HG02798 (cell line): Measurements from ENCODE around the gene DGKD.

Source experiments
- ATAC-seq: cut with Tn5 transposase; IDR thresholded peaks from one replicate; pipeline ENCODE4 v1.9.1; 2021; ENCODE audit warnings: mild to moderate bottlenecking; ENCODE audit not compliant: unreplicated experiment, poor library complexity

DGKD gene

DNA sequence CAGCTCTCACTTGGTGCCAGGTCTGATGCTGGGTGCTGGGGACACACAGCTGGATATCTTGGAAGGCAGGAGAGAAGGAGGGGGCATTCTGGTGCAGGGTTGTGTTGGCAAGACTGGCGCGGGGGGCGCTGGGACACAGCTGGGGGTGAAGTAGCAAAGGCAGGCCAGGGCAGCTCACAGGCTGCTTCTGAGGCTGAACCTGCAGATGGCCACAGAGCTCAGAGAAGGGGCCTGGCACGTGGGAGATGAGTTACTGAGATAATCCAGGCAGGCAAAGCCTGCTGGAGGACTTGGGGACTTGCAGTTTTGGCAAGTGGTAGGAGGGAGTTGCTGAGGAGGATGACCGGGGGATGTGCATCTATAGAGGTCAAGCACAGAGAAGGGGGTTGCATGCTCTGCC, 16.2 kb upstream of the DGKD start:
- ATAC-seq, result no peak

DNA sequence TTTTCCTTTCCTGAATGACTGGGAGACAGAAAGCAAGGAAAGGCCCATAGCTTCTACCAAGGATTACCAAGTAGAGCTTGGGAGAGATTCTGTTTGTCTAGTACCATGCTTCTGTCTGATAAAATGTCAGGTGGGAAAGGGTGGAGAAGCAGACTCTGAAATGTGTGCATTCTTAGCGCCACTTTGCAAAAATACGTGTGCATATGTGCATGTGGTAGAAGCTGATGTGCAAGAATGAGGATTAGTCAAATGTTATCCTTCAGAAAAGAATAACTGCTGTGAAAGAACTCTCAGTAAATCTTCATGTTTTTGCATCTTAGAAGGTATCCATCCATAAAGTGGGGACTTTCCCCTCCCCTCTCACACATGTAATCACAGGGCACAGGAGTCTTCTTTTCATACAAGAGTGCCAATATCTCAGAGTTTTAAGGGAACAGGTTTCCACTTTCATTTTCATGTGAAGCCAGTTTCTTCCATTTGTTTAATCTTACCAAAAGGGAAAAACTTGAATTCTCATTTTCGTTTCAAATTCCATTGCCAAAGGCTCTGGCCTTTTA, 15.4 kb upstream of the DGKD start:
- no peak for ATAC-seq

DNA sequence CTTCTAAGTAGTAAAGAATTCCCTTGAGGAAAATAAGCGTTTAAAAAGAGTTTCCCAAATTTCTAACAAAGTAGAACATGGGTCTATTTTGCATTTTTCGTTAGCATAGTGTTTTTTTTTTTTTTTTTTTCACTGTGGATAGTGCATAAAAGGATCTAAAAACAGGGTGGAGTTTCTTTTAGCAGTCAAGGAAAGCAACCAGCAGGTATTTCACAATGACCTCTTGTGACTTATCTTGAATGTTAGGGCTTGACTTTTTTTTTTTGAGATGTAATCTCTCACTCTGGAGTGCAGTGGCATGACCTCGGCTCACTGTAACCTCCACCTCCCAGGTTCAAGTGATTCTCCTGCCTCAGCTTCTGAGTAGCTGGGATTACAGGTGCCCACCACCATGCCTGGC, 14.9 kb upstream of the DGKD start:
- ATAC-seq, result no peak

DNA sequence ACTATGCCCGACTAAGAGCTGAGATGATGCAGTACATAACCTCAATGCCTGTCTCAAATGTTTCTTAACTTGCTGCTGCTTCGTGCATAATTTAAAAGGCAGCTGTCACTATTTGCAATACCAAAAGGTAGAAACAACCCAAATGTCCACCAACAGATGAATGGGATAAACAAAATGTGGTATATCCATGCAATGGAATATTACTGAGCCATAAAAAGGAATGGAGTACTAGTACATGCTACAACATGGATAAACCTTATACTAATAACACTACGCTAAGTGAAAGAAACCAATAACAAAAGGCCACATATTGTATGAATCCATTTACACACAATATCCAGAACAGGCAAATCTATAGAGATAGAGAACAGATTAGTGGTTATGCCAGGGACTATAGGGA, 13.0 kb upstream of the DGKD start:
- ATAC-seq, result no peak

DNA sequence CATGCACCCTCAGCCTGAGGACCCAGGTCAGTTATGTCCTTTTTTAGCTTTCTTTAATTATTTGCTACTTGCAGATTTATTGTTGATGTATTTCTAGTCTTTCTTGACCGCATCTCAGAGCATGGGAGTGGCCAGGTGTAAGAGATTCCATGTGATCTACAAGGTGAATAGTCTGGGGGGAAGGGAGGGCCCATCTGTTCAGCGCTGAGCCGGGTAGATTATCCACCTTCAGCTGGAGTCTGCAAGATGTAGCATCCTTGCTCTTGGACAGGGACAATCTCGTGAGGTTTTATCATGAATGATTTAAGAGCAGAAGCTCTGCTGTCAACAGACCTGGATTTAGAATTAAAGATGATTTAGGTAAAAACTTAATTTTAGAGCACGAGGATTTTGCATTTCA, 12.0 kb upstream of the DGKD start:
- no peak for ATAC-seq

DNA sequence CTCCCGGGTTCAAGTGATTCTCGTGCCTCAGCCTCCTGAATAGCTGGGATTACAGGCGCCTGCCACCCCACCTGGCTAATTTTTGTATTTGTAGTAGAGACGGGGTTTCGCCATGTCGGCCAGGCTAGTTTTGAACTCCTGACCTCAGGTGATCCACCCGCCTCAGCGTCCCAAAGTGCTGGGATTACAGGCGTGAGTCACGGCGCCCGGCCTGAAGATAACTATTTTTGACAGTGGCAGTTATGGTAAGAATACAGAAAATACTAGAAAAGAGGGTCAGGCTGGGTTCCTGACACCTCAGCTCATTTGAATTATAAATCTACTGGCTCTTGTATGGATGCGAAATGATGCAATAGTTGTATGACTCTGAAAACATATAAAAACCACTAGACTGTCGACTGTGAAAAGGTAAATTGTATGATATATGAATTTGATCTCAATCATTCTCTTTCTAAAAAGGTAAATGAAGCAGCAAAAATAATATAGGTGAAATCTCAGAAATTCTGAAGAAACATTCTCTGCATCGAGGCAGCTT, 11.1 kb upstream of the DGKD start:
- ATAC-seq, result no peak

DNA sequence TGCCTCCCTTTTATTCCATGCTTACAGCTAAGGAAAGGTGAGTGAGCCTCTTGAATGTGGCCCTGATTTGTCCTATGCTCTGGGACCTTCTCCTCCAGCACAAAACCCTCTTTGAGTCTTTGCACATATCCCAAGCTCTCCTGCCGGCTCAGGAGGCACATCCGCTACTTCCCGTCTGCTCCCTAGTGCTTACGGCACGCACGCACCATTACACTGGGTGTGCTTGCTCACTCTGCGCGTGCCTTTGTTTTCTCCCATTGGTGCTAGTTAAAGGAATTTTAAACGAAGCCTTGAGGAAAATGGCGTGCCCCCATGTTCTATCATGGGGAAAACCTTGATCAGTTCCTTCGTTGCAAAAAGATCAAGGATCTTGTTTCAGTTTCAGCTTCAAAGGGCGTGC, 7.9 kb upstream of the DGKD start:
- no peak for ATAC-seq

DNA sequence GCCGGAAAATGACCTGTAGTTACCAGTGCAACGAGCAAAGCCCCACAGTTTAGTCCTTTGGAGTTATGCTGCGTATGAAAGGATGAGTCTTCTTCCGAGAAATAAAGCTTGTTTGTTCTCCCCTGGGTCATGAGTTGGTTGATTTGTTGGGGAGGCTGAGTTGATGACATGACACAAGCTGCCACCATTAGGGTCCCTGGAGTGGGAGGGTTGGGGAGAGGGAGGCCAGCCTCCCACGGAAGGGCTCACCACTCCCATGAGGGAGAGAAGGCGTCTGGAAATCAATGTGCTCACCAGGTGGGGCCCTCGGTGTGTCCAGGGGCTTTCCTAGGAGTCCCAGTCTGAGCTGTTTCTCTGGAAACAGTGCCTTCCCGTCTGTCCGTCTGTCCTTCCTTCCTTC, 7.4 kb upstream of the DGKD start:
- no peak for ATAC-seq

DNA sequence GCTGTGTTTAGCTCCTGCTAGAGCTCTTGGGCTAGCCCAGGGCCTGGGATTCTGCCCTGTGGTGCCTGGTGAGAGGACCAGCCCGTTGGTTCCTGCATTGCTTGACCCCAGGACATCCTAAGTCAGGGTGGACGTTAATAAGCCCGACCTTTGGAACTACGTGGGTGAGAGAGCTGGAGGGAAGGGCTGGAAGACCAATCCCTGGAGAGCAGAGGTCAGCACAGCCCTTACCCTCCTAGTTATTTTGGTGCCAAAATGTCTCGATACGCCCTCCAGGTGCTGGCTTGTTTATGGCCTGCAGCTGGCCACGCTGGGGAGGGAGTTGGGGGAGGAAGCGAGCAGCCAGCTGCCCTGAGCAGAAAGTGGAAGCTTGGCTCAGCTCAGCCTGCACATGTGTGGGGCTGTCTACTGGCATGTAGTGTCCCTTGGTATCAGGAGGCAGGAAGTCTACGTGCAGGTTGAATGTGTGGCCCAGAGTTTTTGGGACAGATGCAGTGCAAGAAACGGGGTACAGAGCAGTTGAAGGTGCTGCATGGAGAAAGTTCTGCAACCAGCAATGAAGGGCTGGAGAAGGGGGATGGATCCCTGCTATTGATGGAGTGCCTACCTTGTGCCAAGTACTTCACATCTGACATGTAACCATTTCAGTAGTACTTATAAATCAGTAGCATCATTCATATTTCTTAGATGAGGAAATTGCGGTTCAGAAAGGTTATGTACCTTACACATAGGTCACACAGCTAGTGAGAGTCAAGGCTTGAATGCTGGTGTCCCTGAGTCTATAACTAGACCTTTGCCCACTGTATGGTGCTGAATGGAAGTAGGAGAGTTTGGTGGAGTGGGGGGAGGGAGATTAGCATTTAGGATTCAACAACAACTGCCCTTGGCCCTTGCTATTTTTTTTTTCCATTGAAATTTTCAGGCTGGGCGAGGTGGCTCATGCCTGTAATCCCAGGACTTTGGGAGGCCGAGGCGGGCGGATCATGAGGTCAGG, 5.0 kb upstream of the DGKD start:
- peak; percentile 61 for ATAC-seq

DNA sequence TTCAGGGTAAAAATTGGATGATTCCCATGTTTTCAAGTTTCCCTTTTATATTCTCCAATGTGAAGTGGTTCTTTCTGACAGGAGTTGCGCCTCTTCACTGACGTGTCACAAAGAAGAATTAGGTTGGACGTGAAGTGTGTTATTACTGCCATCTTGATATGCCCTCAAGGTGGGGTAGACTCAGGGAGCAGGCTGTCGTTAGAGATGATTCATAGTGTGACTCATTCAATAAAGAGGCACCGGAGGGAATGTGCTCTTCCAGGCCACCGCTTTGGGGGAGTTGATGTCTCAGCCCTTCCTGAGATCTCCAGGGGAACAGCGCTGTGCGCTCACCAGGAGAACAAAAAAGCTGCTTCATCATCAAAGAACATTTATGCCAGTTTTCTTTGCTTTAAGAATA, 3.6 kb upstream of the DGKD start:
- no peak for ATAC-seq

DNA sequence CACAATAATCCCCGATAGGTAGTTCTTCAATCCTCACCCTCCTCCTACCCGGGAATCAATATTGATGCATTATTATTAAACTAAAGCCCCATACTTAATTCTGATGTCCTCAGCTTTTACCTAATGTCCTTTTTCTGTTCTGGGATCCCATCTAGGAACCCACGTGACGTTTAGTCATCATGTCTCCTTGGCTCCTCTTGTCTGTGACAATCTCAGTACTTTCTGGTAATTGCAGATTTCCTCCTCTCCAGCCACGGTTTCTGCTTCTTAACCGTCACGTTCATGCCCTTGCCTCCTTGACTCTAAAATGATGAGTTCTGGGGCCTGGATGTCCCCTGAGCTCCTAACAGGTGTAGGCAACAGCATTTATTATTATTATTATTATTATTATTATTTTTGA, 2.9 kb upstream of the DGKD start:
- no peak for ATAC-seq

DNA sequence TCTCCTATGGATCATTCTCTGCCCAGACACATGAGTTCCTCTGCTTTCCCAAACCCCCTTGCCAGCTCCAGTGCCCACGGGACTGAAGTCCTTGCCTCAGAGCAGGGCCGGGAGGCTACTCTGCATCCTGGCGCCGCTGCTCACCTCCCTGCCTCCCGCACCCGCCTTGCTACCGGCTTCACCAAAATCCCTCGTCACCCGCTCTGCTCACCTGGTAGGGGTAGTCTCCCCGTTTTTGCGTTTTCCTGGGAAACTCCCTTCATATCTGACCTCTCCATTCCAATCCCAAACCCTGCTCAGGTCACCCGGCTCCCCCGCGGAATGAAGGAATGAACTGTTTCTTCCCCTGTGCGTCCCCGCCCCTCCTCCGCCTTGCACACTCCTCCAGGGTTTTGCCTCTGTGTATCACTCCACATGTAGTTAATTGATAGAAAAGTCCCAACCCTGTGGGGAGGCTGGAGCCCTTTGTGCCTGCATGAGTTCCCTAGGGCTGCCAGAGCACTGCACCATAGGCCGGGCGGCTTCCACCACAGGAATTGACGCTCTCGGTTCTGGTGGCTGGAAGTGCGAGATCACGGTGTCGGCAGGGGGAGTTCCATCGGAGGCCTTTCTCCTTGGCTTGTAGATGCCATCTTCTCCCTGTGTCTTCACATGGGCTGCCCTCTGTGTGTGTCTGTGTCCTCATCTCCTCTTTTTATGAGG, 2.0 kb upstream of the DGKD start:
- no peak for ATAC-seq

DNA sequence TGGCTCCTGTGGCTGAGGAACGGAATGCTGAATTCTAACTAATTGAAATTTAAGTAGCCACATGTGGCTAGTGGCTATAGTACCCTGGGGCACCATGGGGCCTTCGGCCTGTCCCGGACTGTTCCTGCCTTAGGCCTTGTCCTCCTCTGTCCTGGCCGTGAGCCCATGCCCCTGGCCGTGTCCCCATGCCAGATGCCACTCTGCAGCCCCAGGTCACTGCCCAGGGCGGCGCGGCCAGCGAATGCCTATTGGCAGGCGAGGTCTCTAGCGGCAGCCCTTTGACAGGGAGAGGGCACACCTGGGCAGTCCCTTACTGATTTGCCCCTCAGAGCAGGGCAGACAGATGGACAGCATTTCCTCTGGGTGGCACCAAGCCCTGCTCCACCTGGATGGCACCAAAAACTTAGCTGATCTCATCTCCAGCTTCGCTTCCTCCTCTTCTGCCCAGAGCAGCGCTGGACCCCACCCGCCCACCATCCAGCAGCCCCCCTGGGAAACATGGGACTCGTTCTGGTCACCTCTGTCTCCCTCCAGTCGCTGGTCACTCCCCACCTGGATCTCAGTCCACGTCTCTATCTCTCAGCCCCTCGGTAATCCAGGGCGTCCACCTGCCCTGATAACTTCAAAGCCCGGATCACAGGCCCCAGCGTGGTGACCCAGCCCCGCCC, 1.1 kb upstream of the DGKD start:
- no peak for ATAC-seq

DNA sequence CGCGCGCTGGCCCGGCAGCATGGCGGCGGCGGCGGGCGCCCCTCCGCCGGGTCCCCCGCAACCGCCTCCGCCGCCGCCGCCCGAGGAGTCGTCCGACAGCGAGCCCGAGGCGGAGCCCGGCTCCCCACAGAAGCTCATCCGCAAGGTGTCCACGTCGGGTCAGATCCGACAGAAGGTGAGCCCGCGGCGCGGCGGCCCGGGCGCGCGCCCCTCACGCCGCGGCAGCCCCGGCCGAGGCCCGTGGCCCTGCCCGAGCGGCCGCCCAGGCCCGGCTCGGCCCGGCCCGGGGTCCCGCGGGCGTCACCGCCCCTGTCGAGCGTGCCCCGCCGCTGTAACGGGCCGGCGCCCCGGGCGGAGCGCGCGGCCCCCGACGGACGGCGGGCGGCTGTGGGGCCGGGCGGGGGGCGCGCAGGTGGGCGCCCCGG, 218 bp downstream of the DGKD start:
- peak; percentile 32 for ATAC-seq

DNA sequence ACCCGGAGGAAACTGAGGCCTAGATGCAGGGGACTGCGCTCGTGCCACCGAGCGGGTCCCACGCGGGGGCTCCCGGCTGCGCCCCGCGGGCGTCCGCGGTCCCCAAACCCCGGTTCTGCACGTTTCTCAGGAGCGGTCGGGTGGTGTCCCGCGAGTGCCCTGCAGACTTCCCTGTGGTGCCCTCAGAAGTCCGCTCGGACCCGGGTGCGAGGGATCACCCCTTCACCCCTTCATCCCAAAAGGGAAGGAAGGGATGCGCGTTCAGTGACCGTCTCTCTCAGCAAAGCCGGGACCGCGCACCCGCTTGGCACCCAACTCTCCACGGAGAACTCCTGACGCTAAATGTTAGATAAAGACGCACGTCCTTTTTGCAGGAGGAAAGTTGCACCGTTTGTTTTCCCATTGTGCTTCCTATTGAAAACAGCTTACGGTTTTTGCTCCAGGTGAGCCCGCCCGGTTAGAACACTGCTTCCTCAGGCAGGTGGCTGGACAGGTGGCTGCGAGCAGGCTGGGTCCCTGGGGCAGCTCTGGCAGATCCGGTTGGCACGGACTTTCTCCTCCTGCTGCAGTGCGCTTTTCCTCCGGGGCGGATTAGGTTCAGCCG, 779 bp downstream of the DGKD start:
- peak; percentile 12 for ATAC-seq

DNA sequence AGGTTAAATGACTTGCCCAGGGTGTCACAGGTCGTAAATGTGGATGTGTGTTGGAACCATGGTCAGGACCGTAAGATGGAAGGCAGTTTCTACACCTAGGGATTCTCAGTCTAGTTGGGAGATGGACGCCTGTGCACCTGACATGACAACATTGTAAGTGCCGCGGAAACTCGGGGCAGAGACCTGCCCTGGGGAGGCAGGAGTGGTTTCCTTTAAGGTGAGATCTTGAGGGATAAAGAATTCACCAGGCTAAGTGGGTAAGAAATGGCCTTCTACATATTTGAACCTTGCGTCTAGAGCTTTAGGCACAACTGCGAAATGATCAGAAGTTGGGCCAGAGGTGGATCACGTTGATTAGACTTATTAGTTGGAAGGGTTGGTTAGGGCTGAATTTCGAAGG, 1.6 kb downstream of the DGKD start:
- ATAC-seq, result no peak

DNA sequence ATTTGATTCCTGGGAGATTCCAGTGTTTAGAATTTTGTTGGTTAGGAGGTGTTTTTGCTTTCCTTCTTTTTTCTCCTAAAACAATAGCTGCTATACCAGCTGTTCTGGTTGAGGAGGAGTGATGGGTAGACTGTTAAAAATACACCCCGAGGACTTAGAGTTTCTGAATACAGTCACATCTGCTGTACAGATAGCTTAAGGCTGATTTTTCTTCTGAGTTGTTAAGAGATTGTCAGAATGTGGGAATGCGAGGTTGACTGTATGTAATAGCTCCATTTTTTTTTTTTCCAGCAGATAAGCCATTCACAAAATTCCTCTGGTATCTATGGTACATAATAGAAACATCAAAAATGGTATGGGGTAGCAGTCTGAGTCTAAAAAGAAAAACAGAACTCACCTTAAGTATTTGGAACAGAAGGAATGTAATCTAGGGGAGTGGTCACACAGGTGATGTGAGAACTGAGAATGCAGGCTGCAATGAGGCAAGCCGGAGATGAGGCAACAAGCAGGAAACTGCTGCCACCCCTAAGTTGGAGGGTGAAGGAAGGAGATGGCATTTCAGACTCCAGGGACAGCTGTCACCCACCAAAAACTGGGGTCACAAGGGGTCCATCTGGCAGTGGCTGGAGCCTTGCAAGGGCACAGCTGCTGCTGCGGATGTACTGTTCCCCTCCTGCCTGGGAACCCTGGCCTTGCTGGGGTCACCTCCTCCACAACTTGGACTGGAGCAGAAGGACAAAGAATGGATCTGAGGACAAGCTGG, 2.4 kb downstream of the DGKD start:
- ATAC-seq, result no peak

DNA sequence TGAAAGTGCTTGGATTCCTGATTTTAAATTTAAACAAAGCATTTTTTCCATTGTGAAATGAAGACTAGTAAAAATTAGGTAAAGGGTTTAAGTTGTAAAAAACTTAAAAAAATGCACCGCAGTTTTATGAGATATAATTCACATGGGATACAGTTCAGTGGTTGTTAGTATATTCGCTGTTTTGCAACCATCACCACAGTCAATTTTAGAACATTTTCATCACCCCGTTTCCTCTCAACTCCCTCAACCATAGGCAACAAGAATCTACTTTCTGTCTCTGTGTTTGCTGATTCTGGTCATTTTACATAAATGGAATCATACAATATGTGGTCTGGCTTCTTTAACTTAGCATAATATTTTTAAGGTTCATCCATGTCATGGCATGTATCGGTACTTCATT, 4.0 kb downstream of the DGKD start:
- ATAC-seq, result no peak

DNA sequence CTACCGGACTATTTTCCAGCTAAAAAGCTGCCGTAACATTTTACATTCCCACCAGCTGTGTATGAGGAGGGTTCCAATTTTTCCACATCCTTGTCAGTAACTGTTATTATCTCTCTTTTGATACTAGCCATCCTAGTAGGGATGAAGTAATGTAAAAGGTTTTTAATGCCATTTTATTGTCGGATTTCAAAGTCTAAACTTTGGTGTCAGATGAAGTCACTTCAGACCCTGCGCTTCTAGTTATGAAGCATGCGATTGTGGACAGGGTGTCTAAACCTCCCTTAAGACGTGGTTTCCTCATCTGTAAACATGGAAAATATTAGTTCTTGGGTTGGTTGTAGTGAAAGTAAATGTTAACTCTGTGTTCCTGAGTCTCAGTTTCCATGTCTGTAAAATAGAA, 4.7 kb downstream of the DGKD start:
- no peak for ATAC-seq
